Keratinocyte (primary cell): Measurements from ENCODE around the gene WDR7.

ENCODE experiments used
- CTCF ChIP-seq, 3 experiments: IDR thresholded peaks in 1 of 3; conservative IDR thresholded peaks in 1 of 3; optimal IDR thresholded peaks in 1 of 3; 2 replicates in 2 of 3; 3 replicates in 1 of 3; pipeline versions ENCODE3 to v1.5.1; 2011; ENCODE audit warnings: low read length in 3 of 3, mild to moderate bottlenecking in 3 of 3, moderate library complexity in 2 of 3, control low read depth in 1 of 3, inconsistent platforms in 1 of 3; ENCODE audit not compliant: insufficient read depth in 2 of 3; ENCODE audit errors: extremely low read depth in 1 of 3
- EZH2 ChIP-seq: IDR thresholded peaks from one replicate; pipeline ENCODE4 v1.6.1; 2012; ENCODE audit warnings: inconsistent platforms, mild to moderate bottlenecking, low read length, moderate library complexity

- TF ChIP-seq CTCF (optimal IDR thresholded peaks at IDR 0.05 in 1 of 3, IDR thresholded peaks at IDR 0.05 in 1 of 3, conservative IDR thresholded peaks at IDR 0.05 in 1 of 3; ENCODE audit: extremely low read depth in 1 of 3, insufficient read depth in 2 of 3, low read length in 3 of 3) (no peak), EZH2 (no peak)
Observed at GRCh38 chr18:57084331-57085271, 433.4 kb downstream of the WDR7 start.
